GM12892 (cell line): ENCODE data around the gene HMCN1.

Experiments
- DNase-seq: peaks from one replicate; pipeline ENCODE4 v3.0.0; 2011; ENCODE audit not compliant: insufficient read length
- FAIRE-seq: peaks from 2 replicates; lab custom pipeline; 2011; peaks lifted over from hg19 to GRCh38; lab: Jason Lieb, UNC
- POLR2A ChIP-seq: IDR thresholded peaks from 2 replicates; pipeline ENCODE4 v1.6.1; 2011; ENCODE audit warnings: low read depth, low read length, control low read depth
- POLR2AphosphoS5 ChIP-seq: IDR thresholded peaks from 2 replicates; pipeline ENCODE4 v1.6.1; 2011; ENCODE audit warnings: low read depth, low read length, control low read depth
- TAF1 ChIP-seq: IDR thresholded peaks from 2 replicates; pipeline ENCODE4 v1.6.1; 2011; ENCODE audit warnings: low read depth, mild to moderate bottlenecking, control low read depth, low read length, borderline replicate concordance

The HMCN1 gene

GRCh38 chr1:185960422-185961321, 226.5 kb downstream of the HMCN1 start:
- TF ChIP-seq POLR2AphosphoS5 (no peak), TAF1 (no peak), POLR2A (no peak)
- DNase-seq (no peak), FAIRE-seq (no peak)

GRCh38 chr1:185961664-185962063, 227.5 kb downstream of the HMCN1 start:
- no peak for FAIRE-seq
- no peak for TF ChIP-seq POLR2A
- TF ChIP-seq TAF1: no peak
- no peak for TF ChIP-seq POLR2AphosphoS5
- DNase-seq: no peak

- DNase-seq: no peak
- FAIRE-seq: no peak
- TF ChIP-seq POLR2AphosphoS5 (no peak), POLR2A (no peak), TAF1 (no peak)
Observed at GRCh38 chr1:185964946-185965345, 230.8 kb downstream of the HMCN1 start.

- TF ChIP-seq POLR2AphosphoS5 (no peak), TAF1 (no peak), POLR2A (no peak)
- DNase-seq (no peak), FAIRE-seq (no peak)
Observed at GRCh38 chr1:185965870-185966269, 231.7 kb downstream of the HMCN1 start.

GRCh38 chr1:185966471-185966870, 232.3 kb downstream of the HMCN1 start:
- DNase-seq (no peak), FAIRE-seq (no peak)
- TF ChIP-seq TAF1 (no peak), POLR2A (no peak), POLR2AphosphoS5 (no peak)

- TF ChIP-seq POLR2A: no peak
- TF ChIP-seq POLR2AphosphoS5: no peak
- TF ChIP-seq TAF1: no peak
- FAIRE-seq (no peak), DNase-seq (no peak)
Observed at GRCh38 chr1:185969028-185969427, 234.8 kb downstream of the HMCN1 start.

- DNase-seq (no peak), FAIRE-seq (no peak)
- no peak for TF ChIP-seq POLR2A
- no peak for TF ChIP-seq TAF1
- no peak for TF ChIP-seq POLR2AphosphoS5
Observed at GRCh38 chr1:185969524-185969991, 235.4 kb downstream of the HMCN1 start.

GRCh38 chr1:185971688-185972087, 237.5 kb downstream of the HMCN1 start:
- TF ChIP-seq POLR2AphosphoS5 (no peak), TAF1 (no peak), POLR2A (no peak)
- no peak for DNase-seq
- FAIRE-seq: no peak

GRCh38 chr1:185972096-185972850, 238.1 kb downstream of the HMCN1 start:
- FAIRE-seq (no peak), DNase-seq (no peak)

GRCh38 chr1:185973645-185974044, 239.5 kb downstream of the HMCN1 start:
- TF ChIP-seq TAF1 (no peak), POLR2AphosphoS5 (no peak), POLR2A (no peak)
- no peak for FAIRE-seq
- DNase-seq: no peak

More at GRCh38 chr1:185972096-185972850, 238.1 kb downstream of the HMCN1 start:
- TF ChIP-seq TAF1 (no peak), POLR2A (no peak), POLR2AphosphoS5 (no peak)
